Measurements from ENCODE around the gene MUC22. TPM values are rescaled to one million over a fixed set of nuclear protein-coding genes. Genes with fewer than 3 reads are reported as not detected.
A peak's percentile ranks its signal among the peaks of the same experiment; 100 is the strongest.

MUC22 gene
- total RNA-seq, 2 donors from 2014 or later: not detected

GRCh38 chr6:31037682-31038081 lies 27.4 kb downstream of the MUC22 start:
- Histone ChIP-seq H3K4me3 (no peak overlapping the region), H3K4me1 (no peaks in the 10 kb centered on the region), H3K36me3 (no peaks in the 10 kb centered on the region), H3K27ac (no peak overlapping the region), H3K9me3 (no peaks in the 10 kb centered on the region), H3K27me3 (no peaks in the 10 kb centered on the region)
- TF ChIP-seq CTCF (IDR thresholded peaks at IDR 0.05): no peak
- DNase-seq (ENCODE audit: low spot score): no peak

- no peak overlapping the region for H3K4me3 ChIP-seq
- H3K36me3 ChIP-seq: no peaks in the 10 kb centered on the region
- no peak for TF ChIP-seq CTCF (IDR thresholded peaks at IDR 0.05)
- no peaks in the 10 kb centered on the region for H3K4me1 ChIP-seq
- no peaks in the 10 kb centered on the region for H3K9me3 ChIP-seq
- H3K27me3 ChIP-seq: no peaks in the 10 kb centered on the region
- no peak for DNase-seq (ENCODE audit: low spot score)
- H3K27ac ChIP-seq: no peak overlapping the region
Observed at GRCh38 chr6:31038559-31038958, 28.3 kb downstream of the MUC22 start.

- Histone ChIP-seq H3K4me3 (no peak overlapping the region), H3K36me3 (no peaks in the 10 kb centered on the region), H3K4me1 (no peaks in the 10 kb centered on the region), H3K27me3 (no peaks in the 10 kb centered on the region), H3K9me3 (no peaks in the 10 kb centered on the region), H3K27ac (no peak overlapping the region)
- no peak for TF ChIP-seq CTCF (IDR thresholded peaks at IDR 0.05)
- DNase-seq (ENCODE audit: low spot score): no peak
Observed at GRCh38 chr6:31040801-31041200, 30.5 kb downstream of the MUC22 start.

GRCh38 chr6:31041372-31041974 lies 31.2 kb downstream of the MUC22 start:
- Histone ChIP-seq H3K27me3 (no peaks in the 10 kb centered on the region), H3K4me1 (no peaks in the 10 kb centered on the region), H3K36me3 (no peaks in the 10 kb centered on the region), H3K4me3 (no peak overlapping the region), H3K27ac (no peak overlapping the region), H3K9me3 (no peaks in the 10 kb centered on the region)
- no peak for TF ChIP-seq CTCF (IDR thresholded peaks at IDR 0.05)
- no peak for DNase-seq (ENCODE audit: low spot score)

- Histone ChIP-seq H3K4me1 (no peaks in the 10 kb centered on the region), H3K27ac (no peak overlapping the region), H3K27me3 (no peaks in the 10 kb centered on the region), H3K36me3 (no peaks in the 10 kb centered on the region), H3K4me3 (no peak overlapping the region), H3K9me3 (no peaks in the 10 kb centered on the region)
- DNase-seq (ENCODE audit: low spot score): no peak
- TF ChIP-seq CTCF (IDR thresholded peaks at IDR 0.05): peak; percentile 13 to 59
Observed at GRCh38 chr6:31042806-31043205, 32.5 kb downstream of the MUC22 start.

- peaks cover 0 to 2% of the 10 kb centered on the region in 2 donors for H3K4me1 ChIP-seq
- no peak for TF ChIP-seq CTCF (IDR thresholded peaks at IDR 0.05)
Observed at GRCh38 chr6:31048099-31048498, 37.8 kb downstream of the MUC22 start.

More at GRCh38 chr6:31048099-31048498, 37.8 kb downstream of the MUC22 start:
- DNase-seq (ENCODE audit: low spot score): no peak
- no peak overlapping the region for H3K27ac ChIP-seq
- no peaks in the 10 kb centered on the region for H3K36me3 ChIP-seq
- H3K27me3 ChIP-seq: no peaks in the 10 kb centered on the region
- H3K4me3 ChIP-seq: no peak overlapping the region
- no peaks in the 10 kb centered on the region for H3K9me3 ChIP-seq
